GM21576 (cell line): ENCODE results near the gene MYCBP.
A peak's percentile ranks its signal among the peaks of the same experiment; 100 is the strongest.
"Not testable (repeated sequence)": the region's sequence is repeated elsewhere in the genome, so short reads cannot be mapped to it uniquely, and the experiment has no call there.

Source experiments
- ATAC-seq: cut with Tn5 transposase; IDR thresholded peaks from one replicate; pipeline ENCODE4 v1.9.1; 2021; ENCODE audit warnings: mild to moderate bottlenecking, moderate library complexity; ENCODE audit not compliant: unreplicated experiment

Gene MYCBP, protein sequence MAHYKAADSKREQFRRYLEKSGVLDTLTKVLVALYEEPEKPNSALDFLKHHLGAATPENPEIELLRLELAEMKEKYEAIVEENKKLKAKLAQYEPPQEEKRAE

DNA sequence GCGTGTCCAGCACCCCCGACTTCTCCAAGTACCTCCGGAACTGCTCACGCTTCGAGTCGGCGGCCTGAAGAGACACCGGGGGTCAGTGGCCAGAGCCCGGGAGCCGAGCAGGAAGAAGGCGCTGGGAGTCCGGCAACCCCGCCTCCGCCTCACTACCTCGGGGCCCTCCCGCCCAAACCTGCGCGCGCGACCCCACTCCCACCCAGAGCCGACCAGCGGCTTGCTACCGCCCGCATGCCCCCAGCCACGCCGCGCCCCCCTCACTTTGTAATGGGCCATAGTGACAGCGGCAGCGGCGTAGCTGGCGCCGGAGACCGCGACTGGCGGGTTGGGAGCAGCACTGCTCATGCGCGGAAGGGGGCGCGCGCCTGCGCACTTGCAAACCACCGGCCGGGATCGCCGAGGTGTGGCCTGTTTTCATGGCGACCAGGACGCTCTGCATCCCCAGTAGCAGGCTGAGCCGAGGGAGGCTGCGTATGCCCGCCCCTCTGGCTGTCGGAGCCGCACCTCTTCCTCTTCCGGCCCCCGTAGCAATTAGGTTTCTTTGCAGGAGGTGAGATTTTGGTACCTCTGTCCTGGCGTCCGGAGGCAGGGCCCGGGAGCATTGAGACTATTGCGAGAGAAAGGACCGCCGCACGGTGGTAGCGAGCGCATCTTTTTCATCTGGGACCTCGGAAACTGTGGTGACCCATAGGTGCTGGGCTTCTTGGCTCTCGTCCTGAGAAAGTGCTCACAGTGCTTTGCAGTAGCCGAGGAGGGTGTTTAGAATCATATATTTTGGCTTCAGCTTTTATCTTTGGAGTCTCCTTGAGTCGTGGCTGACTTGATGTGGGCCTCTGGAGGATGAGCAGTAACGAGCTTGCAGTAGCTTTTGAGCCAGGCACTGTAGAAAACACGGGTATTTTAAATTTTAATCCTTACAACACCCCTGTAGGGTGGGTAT is at the start of gene MYCBP:
Gene MYCBP (minus strand): TSS at position 322 of the 943 bp plus-strand sequence. CDS start 43 bp downstream, at position 279.
- ATAC-seq = peak; percentile 92

DNA sequence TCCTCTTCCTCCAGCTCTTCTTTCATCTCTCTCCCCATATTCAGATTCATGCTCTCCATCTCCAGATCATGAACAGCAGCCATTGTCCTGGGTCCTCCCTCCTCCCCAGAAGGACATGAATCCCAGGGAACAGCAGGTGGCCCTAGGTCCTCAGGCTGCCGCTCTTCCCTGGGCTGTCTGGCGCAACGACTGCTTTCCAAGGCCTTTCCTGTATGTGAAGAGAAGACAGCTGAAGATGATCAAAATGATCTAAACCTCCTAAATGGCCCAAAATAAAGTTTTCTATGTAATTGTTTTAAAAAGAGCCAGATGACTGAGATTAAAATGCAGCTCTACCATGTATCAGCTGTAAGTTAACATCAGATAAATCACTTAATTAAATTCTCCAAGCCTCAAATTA is 46.0 kb upstream of the MYCBP start:
- no peak for ATAC-seq

DNA sequence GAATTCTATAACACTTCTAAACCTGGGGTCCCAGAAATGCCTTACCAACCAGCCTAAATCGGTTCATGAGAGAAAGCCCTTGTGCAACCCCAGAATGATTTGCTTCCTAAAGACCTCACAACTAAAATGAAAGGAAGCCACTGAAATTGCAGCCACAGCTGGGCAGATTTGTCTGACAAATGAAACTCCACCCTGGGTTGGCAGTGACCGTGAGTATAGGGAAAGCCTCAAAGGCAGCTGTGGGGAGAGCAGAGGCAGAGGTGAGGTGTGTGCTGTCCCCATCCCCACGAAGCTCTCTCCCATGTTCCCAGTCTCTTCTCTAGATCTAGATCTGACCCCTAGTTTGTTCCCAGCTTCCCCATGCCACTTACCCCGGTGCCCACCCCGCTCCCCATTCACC is 45.4 kb upstream of the MYCBP start:
- ATAC-seq = no peak

DNA sequence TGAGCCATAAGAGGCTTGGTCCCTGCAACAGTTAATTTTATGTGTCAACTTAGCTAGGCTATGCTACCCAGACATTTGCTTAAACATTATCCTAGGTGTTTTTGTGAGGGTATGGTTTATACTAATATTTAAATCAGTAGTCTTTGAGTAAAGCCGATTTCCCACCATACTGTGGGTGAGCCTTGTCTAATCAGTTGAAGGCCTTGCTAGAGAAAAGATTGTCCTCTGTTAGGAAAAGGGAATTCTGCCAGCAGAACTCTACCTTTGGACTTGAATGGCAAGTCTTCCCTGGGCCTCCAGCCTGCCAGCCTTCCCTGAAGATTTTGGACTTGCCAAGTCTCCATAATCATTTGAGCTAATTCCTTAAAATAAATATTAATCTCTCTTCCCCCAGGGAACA is 44.6 kb upstream of the MYCBP start:
- no peak for ATAC-seq

DNA sequence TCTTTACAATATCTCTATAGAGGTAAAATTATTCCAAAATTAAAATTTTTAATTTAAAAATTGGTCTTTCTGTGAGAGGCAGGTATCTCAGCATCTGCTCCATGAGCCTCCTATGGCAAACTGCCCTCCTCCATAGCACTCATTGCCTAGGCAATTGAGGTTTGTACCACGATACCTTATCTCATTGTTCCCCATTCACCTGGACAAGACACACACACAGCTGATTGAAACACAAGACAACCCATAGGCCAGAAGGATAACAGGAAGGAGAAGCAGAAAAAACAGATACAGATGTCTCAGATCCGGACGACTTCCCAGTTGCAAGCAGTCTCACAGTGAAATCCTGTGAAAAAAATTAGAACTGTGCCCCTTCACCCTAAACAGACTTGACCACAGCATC is 44.2 kb upstream of the MYCBP start:
- no peak for ATAC-seq

DNA sequence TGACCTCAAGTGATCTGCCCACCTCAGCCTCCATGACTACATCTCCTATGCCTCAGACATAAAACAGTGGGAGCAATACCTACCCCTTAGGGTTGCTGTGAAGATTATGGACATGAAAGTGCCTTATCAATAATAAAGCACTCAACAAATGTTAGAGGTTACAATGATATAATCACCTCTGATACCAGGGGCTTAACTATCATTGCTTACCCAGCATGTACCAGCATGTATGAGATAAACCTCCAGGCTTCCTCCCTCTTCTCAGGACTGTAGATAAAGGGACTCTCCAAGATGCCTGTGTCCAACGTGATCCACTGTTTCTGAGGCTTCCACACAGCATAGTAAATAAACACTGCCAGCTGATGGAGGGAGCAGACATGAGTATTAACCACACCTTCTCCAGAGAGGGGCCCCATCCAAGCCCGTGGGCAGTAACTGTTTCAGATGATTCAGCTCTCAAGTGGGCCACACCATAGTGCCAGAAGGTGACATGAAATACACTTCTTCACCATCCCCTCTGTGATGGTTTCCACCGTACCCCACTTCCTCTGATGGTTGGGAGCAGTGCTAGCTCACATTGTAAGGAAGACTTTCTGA is 42.3 kb upstream of the MYCBP start:
- no peak for ATAC-seq

DNA sequence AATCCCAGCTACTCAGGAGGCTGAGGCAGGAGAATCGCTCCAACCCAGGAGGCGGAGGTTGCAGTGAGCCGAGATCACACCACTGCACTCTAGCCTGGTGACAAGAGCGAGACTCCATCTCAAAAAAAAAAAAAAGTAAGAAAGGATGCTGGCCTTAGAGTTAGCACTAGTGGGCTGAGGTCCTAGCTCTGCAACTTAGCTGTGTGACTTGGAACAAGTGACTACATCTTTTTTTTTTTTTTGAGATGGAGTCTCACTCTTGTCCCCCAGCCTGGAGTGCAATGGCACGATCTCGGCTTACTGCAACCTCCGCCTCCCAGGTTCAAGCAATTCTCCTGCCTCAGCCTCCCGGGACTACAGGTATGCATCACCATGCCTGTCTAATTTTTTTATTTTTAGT is 41.8 kb upstream of the MYCBP start:
- ATAC-seq = not testable (repeated sequence)

DNA sequence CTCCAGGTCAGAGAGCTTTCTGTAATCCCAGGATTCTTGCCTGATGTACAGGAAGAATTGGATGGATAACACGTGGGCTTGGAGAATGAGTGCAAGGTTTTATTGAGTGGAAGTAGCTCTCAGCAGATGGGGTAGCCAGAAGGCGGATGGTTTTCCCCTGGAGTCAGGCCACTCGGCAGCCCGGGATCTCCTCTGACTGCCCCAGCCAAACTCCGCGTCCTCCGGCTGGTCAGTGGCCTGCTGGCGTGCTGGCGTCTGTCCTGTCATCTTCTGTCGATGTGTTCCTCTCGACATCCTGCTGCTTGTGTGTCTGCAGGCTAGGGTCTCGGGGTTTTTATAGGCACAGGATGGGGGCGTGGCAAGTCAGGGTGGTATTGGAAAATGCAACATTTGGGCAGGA is 35.7 kb upstream of the MYCBP start:
- ATAC-seq = no peak

DNA sequence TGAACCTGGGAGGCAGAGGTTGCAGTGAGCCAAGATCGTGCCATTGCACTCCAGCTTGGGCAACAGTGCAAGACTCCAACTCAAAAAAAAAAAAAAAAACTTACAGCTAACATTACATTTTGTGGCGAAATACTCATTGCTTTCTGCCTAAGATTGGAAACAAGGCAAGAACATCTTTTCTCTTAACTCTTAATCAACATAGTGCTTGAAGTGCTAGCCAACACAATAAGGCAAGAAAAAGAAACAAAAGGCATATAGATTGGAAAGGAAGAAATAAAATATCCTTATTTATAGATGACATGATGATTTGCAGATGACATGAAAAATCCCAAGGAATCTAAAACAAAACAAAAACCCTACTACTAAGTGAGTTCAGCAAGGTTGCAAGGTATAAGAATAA is 32.8 kb upstream of the MYCBP start:
- ATAC-seq = no peak

DNA sequence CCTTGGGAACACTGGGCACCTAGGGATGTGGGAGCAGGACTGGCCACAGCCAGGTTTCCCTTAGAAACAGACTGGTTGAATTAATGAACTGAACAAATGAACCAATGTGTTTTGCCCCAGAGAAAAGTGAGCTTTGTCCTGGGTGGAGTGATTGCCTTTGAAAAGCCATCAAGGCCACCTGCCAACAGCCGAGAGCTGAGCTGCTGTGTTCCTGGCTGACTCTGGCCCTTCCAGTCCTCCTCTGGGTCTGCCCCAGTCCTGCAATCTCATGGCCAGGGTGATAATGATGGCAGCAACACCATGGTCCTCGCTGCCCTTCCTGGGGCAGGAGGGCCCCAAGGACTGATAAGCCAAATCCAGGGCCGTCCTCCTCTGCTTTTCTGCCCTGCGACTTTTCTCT is 26.4 kb upstream of the MYCBP start:
- no peak for ATAC-seq

DNA sequence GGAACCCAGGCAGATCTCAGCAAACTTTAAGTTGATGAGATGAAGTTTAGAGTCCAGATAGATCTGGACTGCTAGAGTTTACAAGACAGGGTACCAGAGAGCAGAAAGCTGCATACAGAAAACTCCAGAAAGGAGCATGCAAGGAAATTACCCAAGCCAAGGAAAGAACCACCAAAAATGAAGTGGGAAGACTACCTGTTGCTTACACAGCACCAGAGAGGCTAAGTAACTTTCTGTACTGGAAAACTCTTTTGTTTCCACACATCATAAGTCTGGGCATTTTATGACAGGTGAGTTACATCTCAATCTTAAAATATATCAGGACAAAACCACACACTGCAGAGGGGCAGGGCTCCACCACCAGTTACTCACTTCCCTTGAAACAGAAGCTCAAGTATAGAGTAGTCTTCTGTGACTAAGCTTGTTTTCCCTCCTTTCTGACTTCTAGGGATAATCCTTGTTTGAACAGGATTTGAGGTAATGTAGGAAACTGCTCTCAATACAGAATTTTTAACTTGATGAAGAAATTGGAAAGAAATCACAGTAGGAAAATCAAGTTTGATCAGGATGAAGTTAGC is 25.6 kb upstream of the MYCBP start:
- ATAC-seq = no peak

DNA sequence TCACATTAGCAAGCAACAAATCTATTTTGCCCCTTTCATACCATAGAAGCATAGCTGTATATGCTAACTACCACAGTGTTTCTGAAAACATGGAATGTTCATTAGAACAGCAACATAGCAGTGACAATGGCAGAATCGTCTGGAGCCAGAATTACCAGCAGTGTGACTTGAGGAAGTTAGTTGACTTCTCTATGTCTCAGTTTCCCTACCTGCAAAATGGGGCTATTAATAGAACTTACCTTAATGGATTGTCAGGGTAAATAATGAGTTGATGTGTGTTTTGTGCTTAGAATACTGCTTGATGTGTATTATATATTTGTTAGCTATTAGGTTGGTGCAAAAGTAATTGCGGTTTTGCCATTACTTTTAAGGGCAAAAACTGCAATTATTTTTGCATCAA is 23.0 kb upstream of the MYCBP start:
- ATAC-seq = no peak

DNA sequence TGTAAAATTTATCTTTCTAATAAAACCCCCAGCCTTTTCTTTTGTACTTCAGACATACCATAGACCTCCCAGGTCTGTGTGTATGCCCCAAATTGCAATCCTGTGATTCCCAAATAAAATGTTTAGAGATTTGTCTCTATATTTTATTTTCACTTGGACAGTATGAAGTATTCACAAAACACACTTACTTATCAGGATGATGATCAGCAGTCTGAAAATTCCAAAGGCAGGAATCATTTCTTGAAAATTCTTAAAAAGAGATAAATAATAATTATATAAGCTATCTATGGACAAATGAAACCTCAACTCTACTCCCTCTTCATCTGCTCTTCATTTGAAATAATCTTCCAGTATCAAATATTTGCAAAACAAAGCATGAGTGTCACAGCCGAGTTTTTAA is 19.8 kb upstream of the MYCBP start:
- no peak for ATAC-seq

DNA sequence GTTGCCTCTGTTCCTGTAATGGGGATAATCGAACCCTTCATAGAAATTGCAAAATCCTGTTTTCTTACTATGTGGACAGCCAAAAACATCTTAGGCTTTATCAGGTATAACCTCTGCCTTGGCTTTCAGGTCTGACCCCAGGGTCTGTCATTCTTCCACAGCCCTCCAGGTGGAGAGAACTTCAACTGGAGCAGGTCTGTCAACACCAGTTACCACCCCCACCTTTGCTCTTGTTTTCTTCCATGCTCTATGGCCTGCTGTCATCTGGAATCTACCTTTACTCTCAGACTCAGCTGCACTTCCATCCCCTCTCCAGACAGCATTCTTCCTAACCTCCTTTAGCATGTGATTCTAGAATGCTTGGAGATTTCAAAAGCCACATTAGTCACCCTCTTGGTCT is 18.6 kb upstream of the MYCBP start:
- ATAC-seq = no peak

DNA sequence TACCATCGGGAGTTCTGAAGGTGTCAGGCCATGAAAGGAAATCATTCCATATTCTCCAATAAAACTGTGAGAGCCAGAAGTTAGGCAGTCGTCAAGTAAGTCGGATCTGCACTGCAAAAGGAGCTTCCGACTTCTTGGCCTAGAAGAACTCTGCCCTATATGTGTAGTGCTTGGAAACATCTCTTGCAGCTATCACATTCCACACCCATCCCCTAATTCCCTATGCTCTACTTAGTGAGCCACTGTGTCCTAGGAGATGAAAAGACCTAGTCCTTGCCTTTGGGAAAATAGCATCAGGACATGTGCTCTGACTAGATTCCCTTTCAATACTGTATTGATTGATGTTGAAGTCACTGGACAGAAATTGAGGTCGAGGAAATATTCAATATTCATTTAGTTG is 16.4 kb upstream of the MYCBP start:
- ATAC-seq = no peak

DNA sequence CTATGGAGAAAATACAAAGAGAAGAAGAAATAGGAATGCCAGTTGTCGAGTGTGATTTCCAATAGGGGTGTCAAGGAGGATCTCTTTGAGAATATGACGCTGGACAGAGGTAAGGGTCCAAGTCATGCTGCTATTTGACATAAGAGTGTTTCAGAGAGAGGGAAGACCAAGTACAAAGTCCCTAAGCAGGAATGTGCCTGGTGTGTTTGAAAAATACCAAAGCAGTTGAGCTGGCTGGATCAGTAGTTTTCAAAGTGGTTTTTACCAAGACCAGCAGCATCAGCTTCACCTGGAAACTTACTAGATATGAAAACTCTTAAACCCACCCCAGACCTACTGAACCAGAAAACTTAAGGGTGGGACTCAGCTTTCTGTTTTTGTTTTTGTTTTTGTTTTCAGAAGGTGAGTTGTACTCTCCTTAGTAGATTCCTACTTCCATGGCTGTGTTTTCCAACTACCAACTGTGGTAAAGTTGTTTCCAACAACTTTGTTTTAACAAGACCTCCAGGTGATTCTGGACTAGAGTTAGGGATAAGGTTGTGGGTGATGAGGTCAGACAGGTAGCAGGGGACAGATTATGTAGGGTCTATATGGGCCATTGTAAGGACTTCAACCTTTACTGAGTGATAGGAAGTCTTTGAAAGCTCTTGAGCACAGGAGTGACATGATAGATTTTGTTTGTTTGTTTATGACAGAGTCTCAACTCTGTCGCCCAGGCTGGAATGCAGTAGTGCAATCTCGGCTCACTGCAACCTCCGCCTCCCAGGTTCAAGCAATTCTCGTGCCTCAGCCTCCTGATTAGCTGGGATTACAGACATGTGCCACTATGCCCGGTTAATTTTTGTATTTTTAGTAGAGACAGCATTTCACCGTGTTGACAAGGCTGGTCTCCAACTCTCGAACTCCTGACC is 15.5 kb upstream of the MYCBP start:
- ATAC-seq = no peak

DNA sequence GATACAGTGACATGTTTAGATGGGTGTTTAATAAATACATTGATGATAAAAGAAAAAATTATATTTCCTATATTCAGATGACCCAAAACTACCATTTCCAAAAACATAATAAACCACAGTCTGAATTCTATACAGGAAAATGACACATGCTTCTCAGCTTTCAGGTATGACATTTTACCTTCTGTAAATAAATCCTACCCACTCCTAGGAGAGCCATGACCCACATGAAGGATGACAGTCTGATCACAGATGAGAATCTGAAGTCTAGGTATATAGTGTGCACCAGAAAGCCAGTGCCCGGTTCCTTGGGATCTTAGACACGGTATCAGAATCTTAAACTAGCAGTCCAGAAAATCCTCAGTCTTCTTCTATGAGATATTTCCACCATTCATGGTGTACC is 11.9 kb upstream of the MYCBP start:
- ATAC-seq = no peak

DNA sequence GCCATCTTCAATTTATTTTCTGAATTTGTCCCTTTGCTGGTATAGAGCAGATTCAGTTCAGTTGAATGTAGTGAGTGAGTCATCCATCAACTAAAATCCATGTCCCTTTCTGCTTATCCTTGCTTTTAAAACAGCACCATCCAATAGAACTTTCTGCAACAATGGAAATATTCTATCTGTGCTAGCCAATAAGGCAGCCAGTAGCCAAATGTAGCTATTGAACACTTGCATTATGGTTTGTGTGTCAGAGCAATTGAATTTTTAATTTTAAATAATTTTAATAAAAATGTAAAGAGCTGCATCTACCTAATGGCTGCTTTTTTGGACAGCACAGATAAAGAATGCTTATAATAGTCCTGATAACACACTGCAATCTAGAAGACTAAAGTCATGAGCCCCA is 8.3 kb upstream of the MYCBP start, which contains the start of gene GJA9:
Gene GJA9 (minus strand): TSS at position 101 of the 400 bp plus-strand sequence. CDS start 5,489 bp downstream, outside the sequence.
- no peak for ATAC-seq

DNA sequence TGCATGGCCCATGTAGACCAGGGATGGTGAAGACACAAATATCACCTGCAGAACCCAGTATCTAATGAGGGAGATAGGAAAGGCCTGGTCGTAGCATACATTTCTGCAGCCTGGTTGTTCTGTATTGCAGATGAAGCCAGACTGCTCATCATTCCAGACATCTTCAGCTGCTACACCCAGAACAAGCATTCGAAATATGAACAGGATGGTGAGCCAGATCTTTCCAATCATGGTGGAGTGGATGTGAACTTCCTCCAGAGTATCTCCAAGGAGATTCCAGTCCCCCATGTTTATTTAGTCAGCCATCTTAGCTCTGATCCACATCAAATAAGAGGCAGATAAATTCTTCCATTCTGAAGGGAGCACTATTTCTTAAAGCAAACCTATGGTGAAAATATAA is 2.7 kb upstream of the MYCBP start:
- no peak for ATAC-seq

DNA sequence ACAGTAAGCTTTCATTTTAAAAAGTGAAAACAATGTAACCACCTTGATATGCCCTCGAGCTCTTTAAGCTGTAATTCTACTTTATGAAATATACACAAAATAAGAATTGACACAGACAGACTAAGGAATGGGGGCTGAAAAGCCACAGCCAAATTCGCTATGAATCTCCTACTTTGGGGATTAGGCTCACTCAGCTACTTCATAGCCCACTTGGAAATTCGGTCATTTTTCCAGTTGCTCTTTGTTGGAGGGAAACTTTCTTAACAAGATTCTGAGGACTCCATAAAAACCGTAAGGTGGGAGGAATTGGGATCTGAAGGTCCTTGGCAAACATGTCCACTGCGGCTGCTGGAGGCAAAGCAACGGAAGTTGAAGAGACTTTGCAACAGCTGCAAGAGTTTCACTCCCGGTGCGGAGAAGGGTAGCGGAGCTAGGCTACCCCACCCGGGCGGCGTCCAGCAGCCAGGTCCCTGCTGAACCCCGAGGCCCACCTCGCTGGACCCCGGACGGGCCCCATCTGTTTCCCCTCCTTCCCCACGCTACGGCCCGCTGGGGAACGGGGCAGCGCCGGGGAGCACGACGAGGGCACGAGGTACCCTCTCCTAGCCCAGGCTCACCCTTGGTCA is 634 bp downstream of the MYCBP start:
- peak; percentile 24 for ATAC-seq
